ENCODE data around the gene CCR9. TPM values are rescaled to one million over a fixed set of nuclear protein-coding genes. Genes with fewer than 3 reads are reported as not detected.

The CCR9 gene
- total and polyA plus RNA-seq, 7 donors = 0.55 TPM; not detected in 6

DNA sequence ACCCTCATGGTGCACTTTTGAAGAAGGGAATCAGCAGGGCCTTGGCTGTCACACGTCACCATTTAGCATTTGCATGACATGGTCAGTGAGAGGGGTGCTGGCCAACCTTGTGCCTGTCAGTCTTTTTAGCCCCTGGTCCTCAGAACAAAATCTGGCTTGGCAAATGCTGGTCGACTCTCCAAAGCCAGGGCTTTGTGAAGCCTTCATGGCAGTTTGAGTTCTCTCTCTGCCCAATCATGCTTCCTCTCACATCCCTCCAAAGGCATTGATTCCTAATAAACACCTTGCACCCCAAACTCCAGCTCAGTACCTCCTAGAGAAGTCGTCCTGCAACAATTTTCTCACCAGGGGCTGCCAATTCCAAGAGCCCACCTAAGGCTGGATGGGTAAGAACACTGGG lies 19.4 kb downstream of the CCR9 start:
- no peaks in the 10 kb centered on the region for H3K36me3 ChIP-seq
- no peak overlapping the region for H3K4me3 ChIP-seq
- no peak for DNase-seq
- H3K27ac ChIP-seq = no peak overlapping the region
- 91 to 95% methylated on average over 3 of the region's 3 CpGs for WGBS, 2 donors
- no peaks in the 10 kb centered on the region for H3K27me3 ChIP-seq
- H3K9me3 ChIP-seq = no peaks in the 10 kb centered on the region
- intact Hi-C loops (cut with DNase I) = no loop called here
- H3K4me1 ChIP-seq = no peaks in the 10 kb centered on the region
- TF ChIP-seq POLR2A (IDR thresholded peaks at IDR 0.05) (no peak), POLR2AphosphoS5 (IDR thresholded peaks at IDR 0.05) (no peak), EP300 (IDR thresholded peaks at IDR 0.05) (no peak)
- TF ChIP-seq, protein P1, sequence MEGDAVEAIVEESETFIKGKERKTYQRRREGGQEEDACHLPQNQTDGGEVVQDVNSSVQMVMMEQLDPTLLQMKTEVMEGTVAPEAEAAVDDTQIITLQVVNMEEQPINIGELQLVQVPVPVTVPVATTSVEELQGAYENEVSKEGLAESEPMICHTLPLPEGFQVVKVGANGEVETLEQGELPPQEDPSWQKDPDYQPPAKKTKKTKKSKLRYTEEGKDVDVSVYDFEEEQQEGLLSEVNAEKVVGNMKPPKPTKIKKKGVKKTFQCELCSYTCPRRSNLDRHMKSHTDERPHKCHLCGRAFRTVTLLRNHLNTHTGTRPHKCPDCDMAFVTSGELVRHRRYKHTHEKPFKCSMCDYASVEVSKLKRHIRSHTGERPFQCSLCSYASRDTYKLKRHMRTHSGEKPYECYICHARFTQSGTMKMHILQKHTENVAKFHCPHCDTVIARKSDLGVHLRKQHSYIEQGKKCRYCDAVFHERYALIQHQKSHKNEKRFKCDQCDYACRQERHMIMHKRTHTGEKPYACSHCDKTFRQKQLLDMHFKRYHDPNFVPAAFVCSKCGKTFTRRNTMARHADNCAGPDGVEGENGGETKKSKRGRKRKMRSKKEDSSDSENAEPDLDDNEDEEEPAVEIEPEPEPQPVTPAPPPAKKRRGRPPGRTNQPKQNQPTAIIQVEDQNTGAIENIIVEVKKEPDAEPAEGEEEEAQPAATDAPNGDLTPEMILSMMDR (IDR thresholded peaks at IDR 0.05) = no peak

DNA sequence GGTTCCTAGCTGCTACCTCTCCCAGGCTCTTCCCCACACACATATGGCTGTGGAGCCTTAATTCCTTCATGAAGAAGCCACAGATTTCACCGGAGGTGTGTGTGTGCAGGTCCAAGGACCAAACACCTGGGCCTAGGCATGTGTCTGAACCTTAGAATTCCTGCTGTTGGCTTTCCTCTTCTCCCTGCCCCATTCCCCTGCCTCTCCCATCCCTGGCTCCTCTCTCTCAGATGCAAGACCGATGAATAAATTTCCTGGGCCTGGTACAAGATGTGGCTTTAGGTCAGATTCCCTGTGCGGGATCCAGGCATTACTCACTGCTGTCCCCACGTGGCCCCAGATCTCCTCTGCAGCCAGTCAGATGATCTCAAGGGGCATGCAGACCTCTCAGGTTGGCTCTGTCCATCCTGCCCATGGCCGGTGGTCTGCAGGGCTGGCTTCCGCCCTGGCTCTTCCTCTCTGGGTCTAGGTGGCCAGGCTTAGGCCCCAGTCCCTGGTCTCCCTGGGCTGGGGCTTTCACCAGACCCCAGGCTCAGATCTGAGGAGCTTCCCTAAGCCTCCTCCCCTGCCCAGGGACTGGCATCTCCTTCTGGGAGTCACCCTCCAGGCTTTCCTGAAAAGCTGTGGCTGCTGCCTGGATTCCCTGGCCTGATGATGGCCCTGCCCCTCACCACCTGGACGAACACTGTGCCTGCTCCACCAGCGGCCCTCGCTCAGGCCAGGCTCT lies 20.5 kb downstream of the CCR9 start:
- Histone ChIP-seq H3K27me3 (no peaks in the 10 kb centered on the region), H3K4me1 (no peaks in the 10 kb centered on the region), H3K9me3 (no peaks in the 10 kb centered on the region), H3K27ac (peak overlapping the region in 1 of 4 donors; percentile 19), H3K36me3 (no peaks in the 10 kb centered on the region), H3K4me3 (no peak overlapping the region)
- intact Hi-C loops (cut with DNase I) = no loop called here
- 72 to 80% methylated on average over 9 of the region's 9 CpGs for WGBS, 2 donors
- DNase-seq = no peak
- TF ChIP-seq, protein P1 (IDR thresholded peaks at IDR 0.05) = peak in 1 of 4 experiments; percentile 10
- TF ChIP-seq POLR2A (IDR thresholded peaks at IDR 0.05) = no peak

DNA sequence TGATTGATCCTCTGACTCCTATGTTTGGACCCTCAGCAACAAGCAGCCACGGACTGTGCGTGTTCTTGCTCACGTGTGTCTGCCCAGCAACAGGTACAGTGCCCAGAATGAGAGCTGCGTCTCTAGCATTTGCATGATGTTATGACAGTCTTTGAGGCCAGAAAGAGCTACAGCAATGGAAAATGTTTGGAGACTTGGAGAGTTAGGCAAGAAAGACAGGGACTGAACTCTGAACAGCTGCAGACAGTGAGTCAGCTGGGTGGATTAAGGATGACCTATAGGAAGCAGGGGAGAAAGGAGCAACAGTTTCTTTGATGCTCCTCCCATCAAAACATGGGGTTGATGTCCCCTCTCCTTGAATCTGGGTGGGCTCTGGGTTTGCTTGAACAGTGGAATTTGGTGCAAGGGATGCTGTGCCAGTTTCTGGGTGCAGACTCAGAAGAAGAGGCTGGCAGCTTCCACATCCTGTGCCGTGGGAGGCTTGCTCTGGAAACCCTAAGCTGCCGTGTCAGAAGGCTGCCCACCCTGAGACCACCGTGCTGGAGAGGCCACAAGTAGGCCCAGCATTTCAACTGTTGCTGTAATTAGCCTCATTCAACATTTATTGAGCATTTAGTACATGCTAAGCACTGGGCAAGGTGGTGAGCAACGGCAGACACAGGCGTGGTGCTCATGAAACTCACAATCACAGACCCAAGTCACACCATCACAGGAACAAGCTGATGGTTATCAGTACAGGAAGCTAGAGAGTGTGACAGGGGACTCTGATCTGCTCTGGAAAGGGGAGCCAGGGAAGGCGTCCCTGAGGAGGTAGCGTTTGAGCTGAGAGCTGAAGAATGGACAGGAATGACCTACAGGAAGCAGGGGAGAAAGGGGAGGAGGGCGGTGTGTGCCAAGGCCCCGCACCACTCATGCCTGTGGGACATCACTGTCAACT lies 21.7 kb downstream of the CCR9 start:
- Histone ChIP-seq H3K9me3 (no peaks in the 10 kb centered on the region), H3K27me3 (no peaks in the 10 kb centered on the region), H3K4me1 (no peaks in the 10 kb centered on the region), H3K4me3 (no peak overlapping the region), H3K36me3 (no peaks in the 10 kb centered on the region), H3K27ac (peak overlapping the region in 1 of 4 donors; percentile 15)
- intact Hi-C loops (cut with DNase I) = no loop called here
- 71 to 79% methylated on average over 13 of the region's 13 CpGs for WGBS, 2 donors
- no peak for TF ChIP-seq EP300 (IDR thresholded peaks at IDR 0.05)
- TF ChIP-seq, protein P1 (IDR thresholded peaks at IDR 0.05) = no peak
- TF ChIP-seq POLR2A (IDR thresholded peaks at IDR 0.05) = no peak
- TF ChIP-seq POLR2AphosphoS5 (IDR thresholded peaks at IDR 0.05) = no peak
- no peak for DNase-seq

DNA sequence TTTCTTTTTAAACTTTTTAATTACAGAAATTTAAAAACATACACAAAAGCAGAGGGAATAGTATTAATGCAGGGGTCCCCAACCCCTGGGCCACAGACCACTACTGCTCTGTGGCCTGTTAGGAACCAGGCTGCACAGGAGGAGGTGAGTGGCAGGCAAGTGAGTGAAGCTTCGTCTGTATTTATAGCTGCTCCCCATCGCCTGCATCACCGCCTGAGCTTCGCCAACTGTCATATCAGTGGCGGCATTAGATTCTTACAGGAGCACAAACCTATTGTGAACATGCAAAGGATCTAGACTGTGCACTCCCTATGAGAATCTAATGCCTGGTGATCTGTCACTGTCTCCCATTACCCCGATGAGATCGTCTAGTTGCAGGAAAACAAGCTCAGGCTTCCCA lies 22.4 kb downstream of the CCR9 start:
- 83 to 91% methylated on average over 7 of the region's 7 CpGs for WGBS, 2 donors
- no peak for TF ChIP-seq POLR2AphosphoS5 (IDR thresholded peaks at IDR 0.05)
- no peak for TF ChIP-seq POLR2A (IDR thresholded peaks at IDR 0.05)
- TF ChIP-seq, protein P1 (IDR thresholded peaks at IDR 0.05) = no peak
- no peak for TF ChIP-seq EP300 (IDR thresholded peaks at IDR 0.05)
- DNase-seq = no peak

More for the DNA sequence above, 22.4 kb downstream of the CCR9 start:
- H3K27ac ChIP-seq = no peak overlapping the region
- no peaks in the 10 kb centered on the region for H3K9me3 ChIP-seq
- intact Hi-C loops (cut with DNase I) = no loop called here
- no peaks in the 10 kb centered on the region for H3K4me1 ChIP-seq
- no peak overlapping the region for H3K4me3 ChIP-seq
- no peaks in the 10 kb centered on the region for H3K27me3 ChIP-seq
- H3K36me3 ChIP-seq = no peaks in the 10 kb centered on the region
